HepG2 (cell line): Measurements from ENCODE around the gene ZBTB32. TPM values are rescaled to one million over a fixed set of nuclear protein-coding genes. Genes with fewer than 3 reads are reported as not detected.

Experiments
- ATF7-NPFF ChIP-seq: sonication (generic); formaldehyde crosslinking; IDR thresholded peaks from 2 replicates; pipeline ENCODE4 v1.8.1; 2023; ENCODE audit warnings: mild to moderate bottlenecking, low read depth, missing genetic modification reagents, moderate library complexity
- ELF1 ChIP-seq: sonication (generic); formaldehyde crosslinking; IDR thresholded peaks from 2 replicates; pipeline ENCODE4 v1.4.0; 2020; ENCODE audit warnings: missing genetic modification reagents
- FOXO4 ChIP-seq: sonication (generic); formaldehyde crosslinking; conservative IDR thresholded peaks from 2 replicates; pipeline ENCODE4 v1.8.1; 2023; ENCODE audit warnings: missing genetic modification reagents
- HNF4A ChIP-seq: sonication (generic); formaldehyde crosslinking; IDR thresholded peaks from 2 replicates; pipeline ENCODE4 v1.4.0; 2020; ENCODE audit warnings: missing genetic modification reagents
- KLF13 ChIP-seq: sonication (generic); formaldehyde crosslinking; IDR thresholded peaks from 2 replicates; pipeline ENCODE4 v1.4.0; 2020; ENCODE audit warnings: mild to moderate bottlenecking, missing genetic modification reagents
- MIXL1 ChIP-seq: IDR thresholded peaks from 2 replicates; pipeline ENCODE4 v1.6.1; 2016
- NAIF1 ChIP-seq: sonication (generic); formaldehyde crosslinking; IDR thresholded peaks from 2 replicates; pipeline ENCODE4 v1.5.0; 2020; ENCODE audit warnings: mild to moderate bottlenecking, missing genetic modification reagents, borderline replicate concordance
- NCOA1 ChIP-seq: sonication (generic); formaldehyde crosslinking; IDR thresholded peaks from 2 replicates; pipeline ENCODE4 v1.9.0; 2021; ENCODE audit warnings: missing genetic modification reagents
- NR3C1 ChIP-seq: sonication (generic); formaldehyde crosslinking; IDR thresholded peaks from 2 replicates; pipeline ENCODE4 v1.4.0; 2020; ENCODE audit warnings: missing genetic modification reagents
- TBX3 ChIP-seq: fragments of 450-650 bp; IDR thresholded peaks from 2 replicates; pipeline ENCODE4 v1.6.1; 2017; ENCODE audit warnings: antibody characterized with exemption, mild to moderate bottlenecking, inconsistent platforms, borderline replicate concordance
- ZBTB3 ChIP-seq: sonication (generic); formaldehyde crosslinking; IDR thresholded peaks from 2 replicates; pipeline ENCODE4 v1.4.0; 2020; ENCODE audit warnings: low read depth, mild to moderate bottlenecking, moderate library complexity, missing genetic modification reagents, borderline replicate concordance
- ZFP37 ChIP-seq: sonication (generic); formaldehyde crosslinking; IDR thresholded peaks from 2 replicates; pipeline ENCODE4 v1.4.0; 2020; ENCODE audit warnings: missing genetic modification reagents, borderline replicate concordance
- ZNF10 ChIP-seq: sonication (generic); formaldehyde crosslinking; IDR thresholded peaks from 2 replicates; pipeline ENCODE4 v1.4.0; 2020; ENCODE audit warnings: mild to moderate bottlenecking, low read depth, missing genetic modification reagents, borderline replicate concordance
- ZNF180 ChIP-seq: sonication (generic); formaldehyde crosslinking; IDR thresholded peaks from 2 replicates; pipeline ENCODE4 v1.4.0; 2020; ENCODE audit warnings: low read depth, missing genetic modification reagents, borderline replicate concordance
- ZNF205 ChIP-seq: IDR thresholded peaks from 2 replicates; pipeline ENCODE4 v1.6.1; 2018; ENCODE audit warnings: missing biosample characterization, missing genetic modification reagents
- ZNF263 ChIP-seq: sonication (generic); formaldehyde crosslinking; IDR thresholded peaks from 2 replicates; pipeline ENCODE4 v1.4.0; 2020; ENCODE audit warnings: missing genetic modification reagents
- ZNF501 ChIP-seq: sonication (generic); formaldehyde crosslinking; IDR thresholded peaks from 2 replicates; pipeline ENCODE4 v1.5.1; 2020; ENCODE audit warnings: mild to moderate bottlenecking, moderate library complexity, missing genetic modification reagents
- ZNF550 ChIP-seq: sonication (generic); formaldehyde crosslinking; IDR thresholded peaks from 2 replicates; pipeline ENCODE4 v1.4.0; 2020; ENCODE audit warnings: mild to moderate bottlenecking, missing genetic modification reagents, borderline replicate concordance
- polyA plus RNA-seq, 8 experiments: library from polyadenylated mRNA; depleted of rRNA in 3 of 8; stranded (reverse) in 7 of 8; unstranded in 1 of 8; fragments of >200 nt; fragmentation: Illumina TruSeq in 4 of 8; extraction: Trizol in 4 of 8; gene quantifications; 2 replicates each; pipeline versions ENCODE4 v1.2.1 to v1.2.3, GENCODE V29; 2011 to 2016; ENCODE audit warnings: low read depth in 4 of 8, missing spikeins in 1 of 8, mixed read lengths in 1 of 8; ENCODE audit not compliant: insufficient read depth in 1 of 8
- total RNA-seq, 5 experiments: library from RNA; depleted of rRNA; stranded (reverse); fragments of >200 nt; fragmentation: Illumina TruSeq; extraction: Trizol; gene quantifications; 2 replicates each; pipeline ENCODE4 v1.2.3, GENCODE V29; 2016; ENCODE audit warnings: low read depth in 1 of 5
- TF ChIP-seq, protein P1 (sequence below): sonication (generic); formaldehyde crosslinking; IDR thresholded peaks from 2 replicates; pipeline ENCODE4 v1.5.0; 2020; ENCODE audit warnings: mild to moderate bottlenecking, missing genetic modification reagents, moderate library complexity
- TF ChIP-seq, protein P2 (sequence below): IDR thresholded peaks from 2 replicates; pipeline ENCODE4 v1.6.1; 2016; ENCODE audit warnings: low read depth, control low read depth
- TF ChIP-seq, protein P3 (sequence below): sonication (generic); formaldehyde crosslinking; IDR thresholded peaks from 2 replicates; pipeline ENCODE4 v1.4.0; 2020; ENCODE audit warnings: missing genetic modification reagents
- TF ChIP-seq, protein P4 (sequence below): sonication (generic); formaldehyde crosslinking; IDR thresholded peaks from 2 replicates; pipeline ENCODE4 v1.9.0; 2021; ENCODE audit warnings: missing genetic modification reagents, mild to moderate bottlenecking, borderline replicate concordance

ZBTB32 gene
- total and polyA plus RNA-seq, 2 of the 13 experiments (the other 11 are each of a cell fraction or from before 2014, with no cell fraction given) = not detected

GRCh38 chr19:35719402-35720162 is 15.2 kb downstream of the ZBTB32 start (continued):
- TF ChIP-seq NCOA1 (CRISPR knock-in tag) (0 out of 2 replicates have a peak, but pooled peaks have one; percentile 43), FOXO4 (CRISPR knock-in tag) (no peak), ZNF263 (CRISPR knock-in tag) (peak; percentile 37; the same call in 1 of the 2 replicates), KLF13 (no peak), ZNF205 (CRISPR knock-in tag) (no peak), ZFP37 (CRISPR knock-in tag) (no peak), MIXL1 (CRISPR knock-in tag) (no peak), ZBTB3 (CRISPR knock-in tag) (no peak), ZNF10 (CRISPR knock-in tag) (no peak), NAIF1 (no peak), ZNF501 (no peak), NR3C1 (CRISPR knock-in tag) (no peak), HNF4A (CRISPR knock-in tag) (peak; percentile 77), ELF1 (CRISPR knock-in tag) (no peak), ZNF180 (no peak), TBX3 (no peak), ATF7-NPFF (no peak), ZNF550 (CRISPR knock-in tag) (no peak)
- TF ChIP-seq, protein P1, sequence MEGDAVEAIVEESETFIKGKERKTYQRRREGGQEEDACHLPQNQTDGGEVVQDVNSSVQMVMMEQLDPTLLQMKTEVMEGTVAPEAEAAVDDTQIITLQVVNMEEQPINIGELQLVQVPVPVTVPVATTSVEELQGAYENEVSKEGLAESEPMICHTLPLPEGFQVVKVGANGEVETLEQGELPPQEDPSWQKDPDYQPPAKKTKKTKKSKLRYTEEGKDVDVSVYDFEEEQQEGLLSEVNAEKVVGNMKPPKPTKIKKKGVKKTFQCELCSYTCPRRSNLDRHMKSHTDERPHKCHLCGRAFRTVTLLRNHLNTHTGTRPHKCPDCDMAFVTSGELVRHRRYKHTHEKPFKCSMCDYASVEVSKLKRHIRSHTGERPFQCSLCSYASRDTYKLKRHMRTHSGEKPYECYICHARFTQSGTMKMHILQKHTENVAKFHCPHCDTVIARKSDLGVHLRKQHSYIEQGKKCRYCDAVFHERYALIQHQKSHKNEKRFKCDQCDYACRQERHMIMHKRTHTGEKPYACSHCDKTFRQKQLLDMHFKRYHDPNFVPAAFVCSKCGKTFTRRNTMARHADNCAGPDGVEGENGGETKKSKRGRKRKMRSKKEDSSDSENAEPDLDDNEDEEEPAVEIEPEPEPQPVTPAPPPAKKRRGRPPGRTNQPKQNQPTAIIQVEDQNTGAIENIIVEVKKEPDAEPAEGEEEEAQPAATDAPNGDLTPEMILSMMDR (CRISPR knock-in tag) = no peak
- TF ChIP-seq, protein P2, sequence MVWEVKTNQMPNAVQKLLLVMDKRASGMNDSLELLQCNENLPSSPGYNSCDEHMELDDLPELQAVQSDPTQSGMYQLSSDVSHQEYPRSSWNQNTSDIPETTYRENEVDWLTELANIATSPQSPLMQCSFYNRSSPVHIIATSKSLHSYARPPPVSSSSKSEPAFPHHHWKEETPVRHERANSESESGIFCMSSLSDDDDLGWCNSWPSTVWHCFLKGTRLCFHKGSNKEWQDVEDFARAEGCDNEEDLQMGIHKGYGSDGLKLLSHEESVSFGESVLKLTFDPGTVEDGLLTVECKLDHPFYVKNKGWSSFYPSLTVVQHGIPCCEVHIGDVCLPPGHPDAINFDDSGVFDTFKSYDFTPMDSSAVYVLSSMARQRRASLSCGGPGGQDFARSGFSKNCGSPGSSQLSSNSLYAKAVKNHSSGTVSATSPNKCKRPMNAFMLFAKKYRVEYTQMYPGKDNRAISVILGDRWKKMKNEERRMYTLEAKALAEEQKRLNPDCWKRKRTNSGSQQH = peak; percentile 32; the same call in 1 of the 2 replicates
- TF ChIP-seq, protein P3, sequence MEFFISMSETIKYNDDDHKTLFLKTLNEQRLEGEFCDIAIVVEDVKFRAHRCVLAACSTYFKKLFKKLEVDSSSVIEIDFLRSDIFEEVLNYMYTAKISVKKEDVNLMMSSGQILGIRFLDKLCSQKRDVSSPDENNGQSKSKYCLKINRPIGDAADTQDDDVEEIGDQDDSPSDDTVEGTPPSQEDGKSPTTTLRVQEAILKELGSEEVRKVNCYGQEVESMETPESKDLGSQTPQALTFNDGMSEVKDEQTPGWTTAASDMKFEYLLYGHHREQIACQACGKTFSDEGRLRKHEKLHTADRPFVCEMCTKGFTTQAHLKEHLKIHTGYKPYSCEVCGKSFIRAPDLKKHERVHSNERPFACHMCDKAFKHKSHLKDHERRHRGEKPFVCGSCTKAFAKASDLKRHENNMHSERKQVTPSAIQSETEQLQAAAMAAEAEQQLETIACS (CRISPR knock-in tag) = no peak
- TF ChIP-seq, protein P4, sequence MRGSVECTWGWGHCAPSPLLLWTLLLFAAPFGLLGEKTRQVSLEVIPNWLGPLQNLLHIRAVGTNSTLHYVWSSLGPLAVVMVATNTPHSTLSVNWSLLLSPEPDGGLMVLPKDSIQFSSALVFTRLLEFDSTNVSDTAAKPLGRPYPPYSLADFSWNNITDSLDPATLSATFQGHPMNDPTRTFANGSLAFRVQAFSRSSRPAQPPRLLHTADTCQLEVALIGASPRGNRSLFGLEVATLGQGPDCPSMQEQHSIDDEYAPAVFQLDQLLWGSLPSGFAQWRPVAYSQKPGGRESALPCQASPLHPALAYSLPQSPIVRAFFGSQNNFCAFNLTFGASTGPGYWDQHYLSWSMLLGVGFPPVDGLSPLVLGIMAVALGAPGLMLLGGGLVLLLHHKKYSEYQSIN (CRISPR knock-in tag) = no peak
